ENCODE results near the gene ATAD3B. TPM values are rescaled to one million over a fixed set of nuclear protein-coding genes. Genes with fewer than 3 reads are reported as not detected.
A peak's percentile ranks its signal among the peaks of the same experiment; 100 is the strongest.

Gene ATAD3B
- total and polyA plus RNA-seq, 2 of the 13 experiments (the other 11 are each of a cell fraction or from before 2014, with no cell fraction given) = 9.6 to 31.1 TPM

- peak; percentile 39; the same call in 1 of the 2 replicates for TF ChIP-seq ZBTB7B (CRISPR knock-in tag; IDR thresholded peaks at IDR 0.05)
- no peak for TF ChIP-seq PCBP2 (optimal IDR thresholded peaks at IDR 0.05; ENCODE audit: low read depth, low read length, poor library complexity, severe bottlenecking)
- no peak for TF ChIP-seq RXRB (CRISPR knock-in tag; IDR thresholded peaks at IDR 0.05; ENCODE audit: borderline replicate concordance)
- TF ChIP-seq KIAA2018 (CRISPR knock-in tag; IDR thresholded peaks at IDR 0.05; ENCODE audit: borderline replicate concordance) = no peak
- peak; percentile 70 for TF ChIP-seq HNRNPL (IDR thresholded peaks at IDR 0.05; ENCODE audit: low read depth, low read length)
- peak; percentile 78; the same call in 1 of the 2 replicates for TF ChIP-seq MTA1 (CRISPR knock-in tag; IDR thresholded peaks at IDR 0.05; ENCODE audit: borderline replicate concordance)
- TF ChIP-seq ZFP82 (CRISPR knock-in tag; IDR thresholded peaks at IDR 0.05; ENCODE audit: borderline replicate concordance) = peak; percentile 48; the same call in 1 of the 2 replicates
- TF ChIP-seq ZGPAT (CRISPR knock-in tag; IDR thresholded peaks at IDR 0.05) = no peak; the same call in 1 of the 2 replicates
- no peak for TF ChIP-seq ZNF18 (CRISPR knock-in tag; IDR thresholded peaks at IDR 0.05; ENCODE audit: insufficient replicate concordance)
- TF ChIP-seq ZZZ3 (CRISPR knock-in tag; IDR thresholded peaks at IDR 0.05; ENCODE audit: borderline replicate concordance) = no peak
- no peak for TF ChIP-seq PLSCR1 (CRISPR knock-in tag; IDR thresholded peaks at IDR 0.05; ENCODE audit: borderline replicate concordance)
- TF ChIP-seq SNAPC2 (CRISPR knock-in tag; IDR thresholded peaks at IDR 0.05) = no peak
Measured at GRCh38 chr1:1435106-1435903, 36.3 kb upstream of the ATAD3B start, which contains the start of gene VWA1 (continued).
